Activated CD8-positive, alpha-beta T cell treated with anti-CD3 and anti-CD28 coated beads for 36 hours (primary cell): ENCODE data around the gene BTRC. TPM values are rescaled to one million over a fixed set of nuclear protein-coding genes. Genes with fewer than 3 reads are reported as not detected.
A peak's percentile ranks its signal among the peaks of the same experiment; 100 is the strongest.

ENCODE experiments used
- ATAC-seq: fragments of 200-7000 bp; cut with Tn5 transposase; one replicate; pipeline ENCODE4 v1.10.0; 2021; ENCODE audit warnings: mild to moderate bottlenecking, moderate library complexity
- CTCF ChIA-PET: fragments of 350-600 bp; sonication (Branson Sonifier 250); formaldehyde crosslinking; loops from one replicate; lab custom pipeline; 2021; ENCODE audit warnings: antibody characterized with exemption; lab: Charles Lee
- POLR2A ChIA-PET: fragments of 350-600 bp; sonication (Branson Sonifier 250); formaldehyde crosslinking; loops from one replicate; lab custom pipeline; 2021; ENCODE audit warnings: antibody characterized with exemption; lab: Charles Lee
- DNase-seq: peaks from one replicate; pipeline ENCODE4 v3.0.0-alpha.2; 2020
- H3K27ac Mint-ChIP-seq: one replicate; pipeline ENCODE4 v1.8.0; 2021; ENCODE audit warnings: mild to moderate bottlenecking, mixed read lengths
- H3K27me3 Mint-ChIP-seq: one replicate; pipeline ENCODE4 v1.8.0; 2021; ENCODE audit warnings: mixed read lengths
- H3K36me3 Mint-ChIP-seq: one replicate; pipeline ENCODE4 v1.8.0; 2021; ENCODE audit warnings: low read depth, mixed read lengths
- H3K4me1 Mint-ChIP-seq: one replicate; pipeline ENCODE4 v1.8.0; 2021; ENCODE audit warnings: low read depth, mixed read lengths
- H3K4me3 Mint-ChIP-seq: one replicate; pipeline ENCODE4 v1.8.0; 2021; ENCODE audit warnings: mild to moderate bottlenecking, moderate library complexity, mixed read lengths
- H3K9me3 Mint-ChIP-seq: one replicate; pipeline ENCODE4 v1.8.0; 2021; ENCODE audit warnings: mixed read lengths
- CTCF ChIP-seq: fragments of 200-600 bp; IDR thresholded peaks from one replicate; pipeline ENCODE4 v1.8.0; 2022; ENCODE audit warnings: antibody characterized with exemption, mild to moderate bottlenecking
- intact Hi-C: fragments of 100-400 bp; cut with micrococcal nuclease; formaldehyde crosslinking; loops from one replicate; pipeline ENCODE4 v1.10.0; 2022
- total RNA-seq, 2 experiments: library from RNA; stranded (reverse); gene quantifications; one replicate each; pipeline ENCODE4 v1.2.3, GENCODE V29; 2021

Gene BTRC
- total RNA-seq, 2 experiments from 2014 or later, result 11.6 to 14.6 TPM

GRCh38 chr10:101444058-101444898, 90.3 kb downstream of the BTRC start:
- no peak for DNase-seq
- POLR2A ChIA-PET, result interaction anchor here (0.6 kb wide), 1 partner anchor 224 kb away, joined by 4 read pairs; no protein-coding TSS in a partner anchor
- Mint-ChIP-seq H3K4me3 (no peak overlapping the region), H3K36me3 (no peaks in the 10 kb centered on the region), H3K9me3 (no peaks in the 10 kb centered on the region), H3K4me1 (peaks cover 3% of the 10 kb centered on the region), H3K27ac (no peak overlapping the region), H3K27me3 (no peaks in the 10 kb centered on the region)
- peak; percentile 58 for TF ChIP-seq CTCF
- CTCF ChIA-PET, result interaction anchor here (0.6 to 7.0 kb wide), 43 partner anchors 9 to 283 kb away, joined by 3 to 74 read pairs (median 4); no protein-coding TSS in a partner anchor
- no peak for ATAC-seq
- intact Hi-C loops, result loop anchor here (5.0 kb wide), 1 partner anchor 142 kb away; no protein-coding TSS in a partner anchor

- no peaks in the 10 kb centered on the region for H3K9me3 Mint-ChIP-seq
- no peak overlapping the region for H3K4me3 Mint-ChIP-seq
- no peak for ATAC-seq
- no peaks in the 10 kb centered on the region for H3K36me3 Mint-ChIP-seq
- H3K27me3 Mint-ChIP-seq, result no peaks in the 10 kb centered on the region
- no peak overlapping the region for H3K27ac Mint-ChIP-seq
- H3K4me1 Mint-ChIP-seq, result peaks cover 9% of the 10 kb centered on the region
- ChIA-PET CTCF (interaction anchor here (0.9 to 3.1 kb wide), 8 partner anchors 10 to 232 kb away, joined by 3 to 13 read pairs (median 4); no protein-coding TSS in a partner anchor), POLR2A (no interaction called here)
- no peak for TF ChIP-seq CTCF
- DNase-seq, result no peak
- intact Hi-C loops, result no loop called here
These were observed 92.1 kb downstream of the BTRC start for GRCh38 chr10:101446071-101446470.

GRCh38 chr10:101446947-101447346, 93.0 kb downstream of the BTRC start:
- ATAC-seq (no peak), DNase-seq (no peak)
- peaks cover 15% of the 10 kb centered on the region for H3K4me1 Mint-ChIP-seq
- no peak overlapping the region for H3K27ac Mint-ChIP-seq
- no peaks in the 10 kb centered on the region for H3K36me3 Mint-ChIP-seq
- H3K4me3 Mint-ChIP-seq, result no peak overlapping the region
- CTCF ChIA-PET, result interaction anchor here (1.0 to 3.1 kb wide), 7 partner anchors 10 to 334 kb away, joined by 3 to 13 read pairs (median 4); no protein-coding TSS in a partner anchor
- intact Hi-C loops, result no loop called here
- no peak for TF ChIP-seq CTCF
- H3K27me3 Mint-ChIP-seq, result no peaks in the 10 kb centered on the region
- POLR2A ChIA-PET, result no interaction called here
- no peaks in the 10 kb centered on the region for H3K9me3 Mint-ChIP-seq

GRCh38 chr10:101447477-101447876, 93.5 kb downstream of the BTRC start:
- Mint-ChIP-seq H3K4me1 (peaks cover 15% of the 10 kb centered on the region), H3K9me3 (no peaks in the 10 kb centered on the region), H3K27ac (no peak overlapping the region), H3K27me3 (no peaks in the 10 kb centered on the region), H3K36me3 (no peaks in the 10 kb centered on the region), H3K4me3 (no peak overlapping the region)
- intact Hi-C loops, result no loop called here
- ATAC-seq (no peak), DNase-seq (no peak)
- ChIA-PET CTCF (interaction anchor here (1.2 to 3.1 kb wide), 6 partner anchors 11 to 334 kb away, joined by 3 to 13 read pairs (median 4); no protein-coding TSS in a partner anchor), POLR2A (no interaction called here)
- no peak for TF ChIP-seq CTCF
